GM21619 (cell line): ENCODE measurements around the gene ZNF764.

Experiments used
- ATAC-seq: cut with Tn5 transposase; IDR thresholded peaks from one replicate; pipeline ENCODE4 v1.9.1; 2021; ENCODE audit not compliant: unreplicated experiment

ZNF764 gene

DNA sequence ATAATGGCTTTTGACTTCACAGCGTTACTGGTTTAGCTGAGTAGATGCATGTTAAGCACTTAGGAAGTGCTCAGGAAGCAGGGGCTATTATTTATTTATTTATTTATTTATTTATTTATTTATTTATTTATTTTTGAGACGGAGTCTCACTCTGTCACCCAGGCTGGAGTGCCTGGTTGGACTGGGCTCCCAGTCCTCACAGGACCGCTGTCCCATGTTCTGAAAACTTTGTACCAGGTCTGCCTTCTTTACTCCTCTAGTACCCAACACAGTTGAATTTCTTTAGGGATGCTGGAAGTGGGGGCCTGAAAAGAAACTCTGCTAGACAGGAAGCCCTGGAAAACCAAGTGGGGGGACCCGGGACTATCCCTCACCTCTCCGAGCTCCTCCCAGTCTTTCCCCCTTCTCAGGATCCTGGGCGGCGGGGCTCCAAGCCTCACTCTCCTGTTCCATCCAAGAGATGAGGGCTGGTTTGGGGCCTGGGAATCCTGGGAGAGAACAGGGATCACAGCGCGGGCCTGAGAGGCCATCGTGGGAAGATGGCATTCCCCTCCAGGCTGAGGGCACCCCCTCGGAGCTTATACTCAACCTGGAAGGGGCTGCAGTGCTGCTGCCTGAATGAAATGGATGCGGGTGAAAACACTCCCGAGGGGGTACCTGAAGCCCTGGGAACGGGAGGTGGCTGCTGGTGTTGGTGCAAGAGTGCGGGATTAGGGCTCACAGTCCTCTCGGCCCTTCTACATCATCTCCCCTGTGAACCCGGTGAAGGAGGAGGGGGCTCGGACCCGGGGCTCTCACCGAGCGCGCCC, 12.7 kb upstream of the ZNF764 start:
- ATAC-seq: no peak

DNA sequence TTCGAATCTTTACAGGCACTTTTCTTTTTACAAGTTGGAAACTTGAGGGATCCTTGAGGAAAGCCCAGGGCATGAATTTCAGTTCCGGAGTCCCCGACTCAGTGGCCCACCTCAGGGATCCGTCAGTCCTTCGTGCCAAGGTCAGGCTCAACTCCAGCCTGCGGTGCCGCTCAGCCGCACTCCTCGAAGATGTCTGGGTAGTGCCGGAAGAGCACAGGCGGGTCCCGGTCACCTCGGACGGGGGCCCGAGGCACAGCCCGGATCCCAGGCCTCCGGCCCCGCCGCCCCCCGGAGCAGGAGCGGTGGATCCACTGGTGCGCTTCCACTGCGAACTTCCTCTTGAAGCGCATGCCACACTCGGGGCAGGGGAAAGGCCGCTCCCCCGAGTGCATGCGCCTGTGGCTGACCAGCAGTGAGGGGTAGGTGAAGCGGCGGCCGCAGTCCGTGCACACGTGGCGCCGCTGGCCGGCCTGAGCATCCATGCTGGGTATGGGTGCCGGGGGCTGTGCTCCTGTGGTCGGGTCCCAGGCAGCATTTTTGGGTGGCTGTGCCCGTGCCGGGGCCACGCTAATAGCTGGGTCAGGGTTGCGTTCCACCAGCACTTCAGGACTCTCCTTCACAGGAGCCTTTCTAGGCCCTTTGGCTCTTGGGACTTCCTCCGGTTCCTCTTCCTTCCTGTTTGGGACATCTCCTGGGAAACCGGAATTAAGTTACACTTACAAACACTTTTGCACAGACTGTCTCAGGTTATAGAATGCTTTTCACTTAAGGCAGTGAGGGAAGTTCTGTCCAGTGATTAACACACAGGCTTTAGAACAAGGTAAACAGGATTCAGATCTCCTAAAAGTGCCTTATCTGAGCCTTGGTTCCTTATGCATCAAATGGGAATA, 11.8 kb upstream of the ZNF764 start:
- no peak for ATAC-seq

DNA sequence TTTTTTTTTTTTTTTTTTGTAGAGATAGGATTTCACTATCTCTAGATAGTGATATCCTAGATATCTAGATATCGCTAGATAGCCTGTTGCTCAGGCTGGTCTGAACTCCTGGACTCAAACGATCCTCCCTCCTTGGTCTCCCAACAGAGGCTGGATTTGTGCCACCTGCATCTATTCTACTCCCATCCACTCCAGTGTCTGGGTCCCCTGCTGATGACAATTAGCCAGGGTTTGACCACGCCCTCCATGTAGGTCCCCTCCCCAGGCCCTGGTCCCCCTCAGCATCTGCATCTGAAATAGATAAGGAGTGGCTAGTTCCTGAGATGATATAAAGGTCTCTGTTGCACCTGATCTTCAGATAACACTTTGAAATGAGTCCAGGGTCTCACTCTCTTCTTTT, 11.1 kb upstream of the ZNF764 start:
- no peak for ATAC-seq

DNA sequence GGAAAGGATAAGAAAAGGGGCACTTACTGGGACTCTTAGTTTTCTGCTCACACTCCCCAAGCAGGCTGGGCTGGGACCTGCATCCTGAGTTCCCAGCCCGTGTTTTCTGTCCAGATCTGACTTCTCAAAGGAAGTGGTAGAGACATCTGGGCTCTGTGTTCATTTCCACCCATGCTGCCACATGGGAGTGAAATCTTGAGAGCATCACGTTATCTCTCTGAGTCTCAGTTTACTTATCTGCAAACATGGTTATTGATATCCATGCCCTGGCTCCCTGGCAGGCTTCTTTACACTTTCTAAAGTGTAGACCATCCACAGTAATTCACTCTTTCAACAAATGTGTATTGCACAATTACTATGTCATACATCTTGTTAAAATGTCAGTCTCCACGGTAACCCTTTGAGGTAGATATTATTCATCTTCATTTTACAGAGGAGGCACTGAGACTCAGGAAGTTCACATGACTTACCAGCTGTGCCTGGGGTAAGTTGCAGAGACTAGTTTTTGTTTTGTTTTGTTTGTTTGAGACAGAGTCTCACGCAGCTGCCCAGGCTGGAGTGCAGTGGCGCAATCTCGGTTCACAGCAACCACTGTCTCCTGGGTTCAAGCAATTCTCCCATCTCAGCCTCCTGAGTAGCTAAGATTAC, 9.9 kb upstream of the ZNF764 start:
- ATAC-seq: peak; percentile 46

DNA sequence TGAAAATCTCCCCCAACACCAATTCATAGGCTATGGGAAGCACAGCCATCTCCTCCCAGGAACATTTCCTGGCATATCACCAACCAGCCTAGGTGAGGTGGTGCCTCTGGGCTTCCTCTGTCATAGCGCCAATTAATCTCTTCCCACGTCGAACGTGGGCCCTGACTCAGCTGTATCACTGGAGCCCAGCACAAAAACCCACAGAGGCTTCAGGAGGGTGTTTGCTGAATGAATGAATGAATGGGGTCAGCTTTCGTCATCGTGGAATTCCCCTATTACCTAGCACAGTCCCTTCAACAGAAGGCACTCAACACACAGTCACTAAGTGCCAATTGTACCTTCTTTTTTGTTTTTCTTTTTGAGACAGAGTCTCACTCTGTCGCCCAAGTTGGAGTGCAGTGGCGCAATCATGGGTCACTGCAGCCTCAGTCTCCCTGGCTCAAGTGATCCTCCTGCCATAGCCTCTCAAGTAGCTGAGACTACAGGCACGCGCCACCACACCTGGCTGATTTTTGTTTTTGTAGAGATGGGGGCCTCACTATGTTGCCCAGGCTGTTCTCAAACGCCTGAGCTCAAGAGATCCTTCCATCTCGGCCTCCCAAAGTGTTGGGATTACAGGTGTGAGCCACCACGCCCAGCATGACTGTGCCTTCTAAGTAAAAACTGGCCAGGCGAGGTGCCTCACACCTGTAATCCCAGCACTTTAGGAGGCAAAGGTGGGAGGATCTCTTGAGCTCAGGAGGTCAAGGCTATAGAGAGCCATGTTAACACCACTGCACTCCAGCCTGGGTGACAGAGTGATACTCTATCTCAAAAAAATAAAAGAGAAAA, 9.2 kb upstream of the ZNF764 start:
- ATAC-seq: no peak

DNA sequence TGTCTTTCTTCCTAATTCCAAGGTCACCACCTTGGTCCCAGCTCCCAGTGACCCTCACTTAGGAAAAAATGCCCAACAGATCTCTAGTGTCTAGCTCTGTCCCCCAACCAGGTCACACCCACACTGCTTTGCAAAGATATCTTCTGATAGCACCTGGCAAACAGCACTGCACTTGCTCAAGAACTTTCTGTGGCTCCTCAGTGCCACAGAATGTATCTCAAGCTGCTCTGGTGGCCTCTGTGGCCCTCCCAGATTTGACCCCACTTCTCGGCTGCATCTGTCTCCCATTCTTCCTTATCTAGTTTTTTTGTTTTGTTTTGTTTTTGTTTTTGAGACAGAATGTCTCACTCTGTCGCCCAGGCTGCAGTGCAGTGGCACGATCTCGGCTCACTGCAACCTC, 8.4 kb upstream of the ZNF764 start:
- ATAC-seq: no peak

DNA sequence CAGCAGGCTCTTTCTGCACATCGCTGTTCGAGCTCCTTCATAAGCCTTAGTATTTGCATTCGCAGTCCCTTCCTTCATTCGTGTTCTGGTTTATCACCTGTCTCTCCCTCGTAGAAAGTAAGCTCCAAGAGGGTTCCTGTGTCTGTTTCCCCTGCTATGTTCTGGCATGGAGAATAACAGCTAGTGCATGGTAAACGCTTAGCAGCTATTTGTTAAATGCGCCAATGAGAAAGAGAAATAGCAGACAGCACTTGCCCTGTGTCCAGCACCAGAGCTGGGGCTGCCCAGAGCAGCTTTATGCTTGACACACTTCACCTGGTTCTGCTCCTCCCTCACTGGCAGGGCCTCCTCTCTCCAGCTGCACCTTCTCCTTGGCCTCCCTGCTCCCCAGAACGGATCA, 7.8 kb upstream of the ZNF764 start:
- no peak for ATAC-seq

DNA sequence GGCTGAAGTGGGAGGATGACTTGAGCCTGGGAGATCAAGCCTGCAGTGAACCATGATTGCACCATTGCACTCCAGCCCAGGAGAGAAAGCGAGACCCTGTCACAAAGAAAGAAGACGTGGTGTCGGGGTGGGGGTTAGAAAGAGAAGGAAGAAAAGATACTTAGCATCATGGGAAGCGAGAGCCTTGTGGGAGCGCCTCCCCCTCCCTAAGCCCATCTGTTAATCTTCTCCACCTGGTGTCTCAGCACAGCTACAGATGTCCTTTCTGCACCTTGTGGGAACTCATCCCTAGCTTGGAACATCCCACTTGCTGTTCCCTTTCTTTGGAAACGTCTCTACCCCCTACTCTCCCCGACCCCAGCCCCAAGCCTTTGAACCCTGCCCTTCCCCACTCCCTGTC, 7.4 kb upstream of the ZNF764 start:
- no peak for ATAC-seq

DNA sequence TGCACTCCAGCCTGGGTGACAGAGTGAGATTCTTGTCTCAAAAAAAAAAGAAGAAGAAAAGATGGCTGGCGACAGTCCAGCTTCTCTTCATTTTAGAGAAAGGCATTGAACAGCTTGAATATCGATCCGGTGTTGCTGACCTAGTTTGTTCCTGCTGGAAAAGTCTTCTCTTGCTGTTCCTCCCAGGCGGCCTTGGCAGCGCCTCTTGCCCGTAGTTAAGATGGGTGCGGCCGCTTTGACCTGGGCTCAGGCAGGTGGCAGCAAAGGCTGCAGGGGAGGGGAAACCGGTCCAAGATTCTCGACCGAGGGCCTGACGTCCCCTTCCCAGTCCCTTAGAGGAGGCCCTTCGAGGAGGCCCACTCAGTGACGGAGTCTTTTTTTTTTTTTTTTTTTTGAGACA, 3.8 kb upstream of the ZNF764 start:
- ATAC-seq: no peak

DNA sequence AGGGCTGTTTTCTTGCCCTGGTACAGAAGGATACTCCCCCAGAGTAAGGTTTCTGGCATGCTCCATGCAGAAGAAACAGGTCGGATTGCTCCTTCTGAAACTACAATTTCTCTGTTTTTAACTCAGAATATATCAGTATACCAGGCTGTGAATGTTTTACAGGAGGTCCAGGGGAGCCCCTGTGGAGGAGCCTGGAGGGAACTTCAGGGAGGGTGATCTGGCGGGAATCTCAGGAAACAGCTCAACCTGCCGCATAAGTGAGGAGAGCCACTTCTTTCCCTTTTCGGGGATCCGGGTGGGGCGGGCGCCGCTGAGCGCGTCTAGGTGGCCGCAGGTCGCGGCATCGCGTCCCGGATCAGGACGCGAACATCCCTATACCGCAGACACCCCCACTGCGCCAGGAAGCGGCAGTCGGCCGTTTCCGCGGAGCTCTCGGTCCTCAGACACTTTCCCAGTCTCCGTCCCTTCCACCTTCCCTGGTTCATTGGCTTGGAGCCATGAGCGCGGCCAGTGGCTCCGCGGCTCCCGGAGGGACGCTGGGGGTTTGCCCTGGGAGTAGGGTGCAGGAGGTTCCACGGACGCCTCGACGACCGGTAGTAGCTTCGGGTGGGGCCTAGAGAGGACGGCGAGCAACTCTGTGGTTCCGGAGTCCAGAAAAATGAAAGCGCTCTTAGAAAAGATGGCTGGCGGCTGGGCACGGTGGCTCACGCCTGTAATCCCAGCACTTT, 3.1 kb upstream of the ZNF764 start:
- ATAC-seq: no peak

DNA sequence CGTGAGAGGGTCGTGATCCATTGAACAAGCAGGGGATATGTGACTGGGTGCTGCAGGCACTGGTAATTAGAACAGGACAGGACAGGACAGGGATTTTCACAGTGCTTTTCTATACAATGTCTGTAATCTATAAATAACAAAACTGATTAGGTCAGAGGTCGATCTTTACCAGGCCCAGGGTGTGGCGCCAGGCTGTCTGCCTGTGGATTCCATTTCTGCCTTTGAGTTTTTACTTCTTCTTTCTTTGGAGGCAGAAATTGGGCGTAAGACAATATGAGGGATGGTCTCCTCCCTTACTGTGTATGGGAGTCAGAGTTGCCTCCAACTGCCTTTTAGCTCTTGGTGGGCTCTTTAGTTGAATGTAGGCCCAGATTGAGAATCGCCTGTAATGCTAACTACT, 1.5 kb upstream of the ZNF764 start:
- no peak for ATAC-seq

DNA sequence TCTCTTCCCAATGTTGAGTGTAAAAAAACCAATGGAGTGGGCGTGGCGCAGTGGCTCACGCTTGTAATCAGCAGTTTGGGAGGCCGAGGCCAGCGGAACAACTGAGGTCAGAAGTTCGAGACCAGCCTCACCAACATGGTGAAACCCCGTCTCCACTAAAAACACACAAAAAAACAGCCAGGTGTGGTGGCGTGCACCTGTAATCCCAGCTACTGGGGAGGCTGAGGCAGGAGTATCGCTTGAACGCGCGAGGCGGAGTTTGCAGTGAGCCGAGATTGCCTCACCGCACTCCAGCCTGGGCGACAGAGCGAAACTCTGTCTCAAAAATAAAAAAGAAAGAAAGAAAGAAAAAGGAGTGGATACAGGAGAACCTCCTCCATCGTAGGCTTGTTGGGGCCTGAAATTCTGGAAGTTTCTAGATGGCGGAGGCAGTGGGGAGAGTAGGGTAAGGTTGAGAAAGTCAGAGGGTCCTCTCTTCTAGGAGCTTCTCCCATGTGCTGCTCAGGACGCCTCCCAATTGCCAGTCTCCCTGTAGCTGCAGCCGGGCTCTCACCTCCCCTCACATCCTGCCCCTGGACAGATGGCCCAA, 709 bp upstream of the ZNF764 start:
- ATAC-seq: no peak

DNA sequence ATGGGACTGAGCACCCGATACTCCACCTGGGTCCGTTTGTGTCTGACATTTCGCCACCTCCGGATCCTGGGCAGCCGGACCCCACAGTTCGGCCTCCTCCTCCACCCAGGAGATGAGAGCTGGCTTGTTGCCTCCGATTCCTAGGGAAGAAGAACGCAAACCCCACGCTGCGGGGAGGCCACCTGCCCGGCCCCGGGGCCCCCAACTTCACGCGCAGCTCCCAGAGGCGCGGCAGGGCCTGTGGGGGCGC, 542 bp downstream of the ZNF764 start:
- peak; percentile 14 for ATAC-seq

DNA sequence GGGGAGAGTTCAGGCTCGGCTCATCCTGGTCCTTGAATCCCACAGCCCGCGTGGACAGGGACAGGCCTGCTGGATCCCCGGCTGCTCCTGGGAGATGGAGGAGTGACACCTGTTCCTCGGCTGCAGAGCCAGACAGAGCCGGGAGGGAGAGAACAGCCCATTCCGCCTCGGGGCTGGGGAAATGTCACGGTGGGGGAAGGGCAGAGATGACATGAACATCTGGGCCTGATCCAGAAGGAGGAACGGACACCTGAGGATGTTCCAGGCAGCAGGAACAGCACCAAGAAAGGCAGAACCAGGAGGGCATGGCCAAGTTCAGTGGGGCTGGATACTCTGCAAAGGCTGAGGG, 2.1 kb downstream of the ZNF764 start:
- ATAC-seq: no peak

DNA sequence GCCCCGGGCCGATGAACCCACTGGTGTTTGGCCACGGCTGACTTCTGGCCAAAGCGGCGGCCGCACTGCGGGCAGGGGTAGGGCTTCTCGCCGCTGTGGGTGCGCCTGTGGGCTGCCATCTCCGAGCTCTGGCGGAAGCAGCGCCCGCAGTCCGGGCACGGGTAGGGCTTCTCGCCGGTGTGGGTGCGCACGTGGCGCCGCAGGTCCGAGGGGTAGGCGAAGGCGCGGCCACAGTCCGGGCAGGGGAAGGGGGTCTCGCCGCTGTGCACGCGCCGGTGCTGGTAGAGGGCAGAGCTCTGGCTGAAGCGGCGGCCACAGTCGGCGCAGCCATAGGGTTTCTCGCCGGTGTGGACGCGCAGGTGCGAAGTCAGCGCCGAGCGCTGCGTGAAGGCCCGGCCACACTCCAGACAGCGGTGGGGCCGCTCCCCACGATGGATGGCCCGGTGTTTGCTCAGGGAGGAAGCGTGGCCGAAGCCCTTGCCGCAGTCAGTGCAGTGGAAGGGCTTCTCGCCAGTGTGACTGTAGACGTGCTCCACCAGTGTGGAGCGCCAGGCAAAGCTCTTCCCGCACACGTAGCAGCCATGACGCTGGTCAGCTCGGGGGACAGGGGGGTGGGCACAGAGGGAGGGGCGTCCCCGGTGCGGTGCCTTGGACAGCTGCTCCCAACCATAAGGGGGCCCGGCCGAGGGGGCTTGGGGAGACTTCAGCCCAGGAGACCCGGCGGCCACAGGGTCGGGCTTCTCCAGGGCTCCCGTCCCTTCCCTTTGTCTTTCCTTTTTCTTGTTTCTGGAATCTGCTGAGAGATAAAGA, 2.7 kb downstream of the ZNF764 start:
- ATAC-seq: no peak

DNA sequence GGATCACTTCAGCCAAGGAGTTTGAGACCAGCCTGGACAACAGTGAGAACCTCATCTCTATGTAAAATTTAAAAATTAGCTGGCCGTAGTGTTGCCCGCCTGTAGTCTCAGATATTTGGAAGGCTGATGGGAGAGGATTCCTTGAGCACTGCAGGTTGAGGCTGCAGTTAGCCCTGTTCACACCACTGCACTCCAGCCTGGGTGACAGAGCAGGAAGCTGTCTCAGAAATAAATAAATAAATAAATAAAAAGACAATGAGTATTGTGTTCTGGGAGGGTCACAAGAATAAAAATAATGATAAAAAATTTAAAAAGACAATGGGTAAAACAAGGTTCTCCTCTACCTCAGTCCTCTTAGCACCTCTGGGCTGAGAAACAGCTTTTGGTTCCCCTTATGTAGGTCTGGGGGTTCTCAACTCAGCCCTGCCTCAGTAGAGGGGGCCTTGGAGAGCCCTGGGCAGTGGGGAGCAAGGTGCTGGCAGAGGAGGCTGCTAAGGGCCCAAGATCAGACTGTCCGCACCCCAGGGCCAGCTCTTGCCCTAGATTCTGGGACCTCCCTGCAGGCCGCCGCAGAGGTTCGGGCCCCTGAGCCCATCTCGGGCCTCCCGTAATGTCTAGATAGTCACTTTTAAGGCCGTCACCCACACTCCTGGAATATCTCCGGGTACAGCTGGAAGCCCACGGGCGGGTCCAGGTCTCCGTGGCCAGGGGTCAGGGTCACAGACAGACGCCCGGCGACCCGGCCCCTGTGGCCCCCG, 3.4 kb downstream of the ZNF764 start:
- no peak for ATAC-seq

DNA sequence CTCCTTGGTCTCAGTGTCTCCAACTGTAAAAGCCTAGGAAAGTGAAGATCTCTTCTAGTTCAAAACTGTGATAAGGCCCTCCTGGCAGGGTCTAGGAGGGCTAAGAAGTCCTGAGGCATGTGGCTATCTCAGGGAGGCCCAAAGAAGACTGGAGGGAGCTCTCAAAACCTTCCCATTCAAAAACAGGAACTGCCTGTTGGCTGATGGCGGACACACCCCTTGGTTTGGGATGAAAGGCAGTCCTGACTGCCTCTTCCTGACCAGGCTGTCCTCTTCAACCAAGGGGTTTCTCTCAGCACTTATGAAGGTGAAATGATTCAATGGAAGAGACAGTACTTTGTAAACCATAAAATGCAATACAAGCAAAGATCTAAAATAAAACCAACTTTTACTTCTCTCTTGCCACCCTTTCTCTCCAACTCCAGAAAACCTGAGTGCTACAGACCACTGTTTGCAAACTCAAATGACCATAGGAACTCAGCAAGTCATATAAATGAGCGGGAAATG, 4.7 kb downstream of the ZNF764 start:
- no peak for ATAC-seq

DNA sequence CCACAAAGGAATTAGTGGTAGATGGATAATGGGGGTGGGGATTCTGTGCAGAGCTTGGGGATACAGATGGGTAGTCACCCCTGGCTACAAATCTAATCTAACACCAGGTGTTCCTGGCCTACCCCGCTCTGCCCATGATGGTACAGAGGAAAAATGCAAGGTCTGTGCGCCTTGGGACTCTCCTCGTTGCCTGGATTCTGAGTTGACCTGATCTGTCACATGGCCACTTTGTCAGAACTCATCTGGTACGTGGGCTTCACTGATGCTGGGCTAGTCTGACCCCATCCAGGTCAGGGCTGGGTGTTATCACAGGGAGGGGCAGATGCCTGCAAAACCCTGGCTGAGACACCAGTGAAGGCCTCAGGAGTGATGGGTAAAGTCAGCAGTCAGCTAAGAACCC, 5.2 kb downstream of the ZNF764 start:
- ATAC-seq: no peak

DNA sequence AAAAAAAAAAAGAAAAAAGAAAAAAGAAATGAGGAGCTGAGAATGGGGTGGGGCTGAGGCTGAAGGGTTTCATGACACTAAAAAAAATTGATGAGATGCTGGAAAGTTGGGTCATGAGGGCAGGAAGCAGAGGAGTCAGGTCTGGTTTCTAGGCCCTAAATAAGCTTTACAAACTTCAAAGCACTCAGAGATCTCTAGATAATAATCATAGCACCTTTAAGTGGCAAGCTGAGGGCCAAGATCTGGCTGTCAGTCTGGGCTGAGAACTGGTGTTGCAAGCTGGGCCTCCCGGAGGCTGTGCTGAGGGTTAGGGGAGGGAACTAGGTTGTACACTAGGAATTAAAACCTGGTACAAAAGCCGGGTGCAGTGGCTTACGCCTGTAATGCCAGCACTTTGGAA, 6.4 kb downstream of the ZNF764 start:
- ATAC-seq: no peak
